KMS-11 (cell line): ENCODE data around the gene HOXA3.

Experiments
- H2AFZ ChIP-seq: fragments of 200-600 bp; sonication (generic); 2 replicates; pipeline ENCODE4 v1.6.1; 2016; ENCODE audit warnings: antibody characterized with exemption, mixed run types, low read depth
- H3K27ac ChIP-seq: fragments of 200-600 bp; sonication (generic); 2 replicates; pipeline ENCODE4 v1.6.1; 2016; ENCODE audit warnings: mild to moderate bottlenecking, mixed run types
- H3K27me3 ChIP-seq: fragments of 200-600 bp; sonication (generic); 2 replicates; pipeline ENCODE4 v1.6.1; 2017; ENCODE audit warnings: mild to moderate bottlenecking, low read depth, mixed run types, moderate library complexity; ENCODE audit not compliant: insufficient read depth
- H3K36me3 ChIP-seq: fragments of 200-600 bp; sonication (generic); 2 replicates; pipeline ENCODE4 v1.6.1; 2017; ENCODE audit warnings: mild to moderate bottlenecking, mixed run types; ENCODE audit not compliant: insufficient read depth
- H3K4me1 ChIP-seq: fragments of 200-600 bp; sonication (generic); 2 replicates; pipeline ENCODE4 v1.6.1; 2016; ENCODE audit warnings: mild to moderate bottlenecking, low read depth, mixed run types; ENCODE audit not compliant: poor library complexity, severe bottlenecking
- H3K4me2 ChIP-seq: fragments of 200-600 bp; sonication (generic); 2 replicates; pipeline ENCODE4 v1.7.0; 2016; ENCODE audit warnings: mild to moderate bottlenecking, mixed run types
- H3K4me3 ChIP-seq: fragments of 200-600 bp; sonication (generic); IDR thresholded peaks from 2 replicates; pipeline ENCODE4 v1.6.1; 2017; ENCODE audit warnings: low read depth, low read length, mixed read lengths; ENCODE audit not compliant: insufficient read depth
- H3K79me2 ChIP-seq: fragments of 200-600 bp; sonication (generic); 2 replicates; pipeline ENCODE4 v1.6.1; 2016; ENCODE audit warnings: low read depth, mixed run types; ENCODE audit not compliant: insufficient read depth
- H3K9ac ChIP-seq: fragments of 200-600 bp; sonication (generic); 2 replicates; pipeline ENCODE4 v1.6.1; 2016; ENCODE audit warnings: mild to moderate bottlenecking, mixed run types
- H4K20me1 ChIP-seq: fragments of 200-600 bp; sonication (generic); 2 replicates; pipeline ENCODE4 v1.6.1; 2016; ENCODE audit warnings: mild to moderate bottlenecking, mixed run types; ENCODE audit not compliant: insufficient read depth
- CTCF ChIP-seq: fragments of 200-600 bp; sonication (generic); conservative IDR thresholded peaks from 2 replicates; pipeline ENCODE4 v1.6.1; 2017; ENCODE audit warnings: low read depth, mild to moderate bottlenecking, antibody characterized with exemption, low read length, moderate library complexity, mixed read lengths

The HOXA3 gene

GRCh38 chr7:27116962-27117886 lies 35.2 kb downstream of the HOXA3 start:
- no peak for TF ChIP-seq CTCF
- no peak overlapping the region for H3K9ac ChIP-seq
- H3K79me2 ChIP-seq, result no peaks in the 10 kb centered on the region
- no peak overlapping the region for H3K27ac ChIP-seq
- no peak overlapping the region for H2AFZ ChIP-seq
- no peaks in the 10 kb centered on the region for H4K20me1 ChIP-seq
- H3K4me2 ChIP-seq, result no peak overlapping the region
- H3K36me3 ChIP-seq, result no peaks in the 10 kb centered on the region
- no peaks in the 10 kb centered on the region for H3K4me1 ChIP-seq
- no peaks in the 10 kb centered on the region for H3K27me3 ChIP-seq
- H3K4me3 ChIP-seq, result no peak overlapping the region

- TF ChIP-seq CTCF, result no peak
- no peaks in the 10 kb centered on the region for H3K27me3 ChIP-seq
- H3K4me1 ChIP-seq, result no peaks in the 10 kb centered on the region
- H3K4me2 ChIP-seq, result no peak overlapping the region
- H3K79me2 ChIP-seq, result no peaks in the 10 kb centered on the region
- no peaks in the 10 kb centered on the region for H4K20me1 ChIP-seq
- no peak overlapping the region for H3K9ac ChIP-seq
- no peak overlapping the region for H3K27ac ChIP-seq
- no peaks in the 10 kb centered on the region for H3K36me3 ChIP-seq
- no peak overlapping the region for H2AFZ ChIP-seq
- no peak overlapping the region for H3K4me3 ChIP-seq
Observed at GRCh38 chr7:27116031-27116961, 36.1 kb downstream of the HOXA3 start.

GRCh38 chr7:27115221-27116026 lies 37.0 kb downstream of the HOXA3 start:
- H3K9ac ChIP-seq, result no peak overlapping the region
- H3K4me1 ChIP-seq, result no peaks in the 10 kb centered on the region
- no peaks in the 10 kb centered on the region for H3K27me3 ChIP-seq
- no peak for TF ChIP-seq CTCF
- no peak overlapping the region for H2AFZ ChIP-seq
- no peaks in the 10 kb centered on the region for H3K79me2 ChIP-seq
- no peaks in the 10 kb centered on the region for H4K20me1 ChIP-seq
- no peak overlapping the region for H3K4me2 ChIP-seq
- no peak overlapping the region for H3K27ac ChIP-seq
- no peak overlapping the region for H3K4me3 ChIP-seq
- H3K36me3 ChIP-seq, result no peaks in the 10 kb centered on the region

GRCh38 chr7:27114881-27115220 lies 37.5 kb downstream of the HOXA3 start:
- Histone ChIP-seq H3K4me2 (no peak overlapping the region), H3K4me1 (no peaks in the 10 kb centered on the region), H3K36me3 (no peaks in the 10 kb centered on the region), H3K27me3 (no peaks in the 10 kb centered on the region), H3K79me2 (no peaks in the 10 kb centered on the region), H2AFZ (no peak overlapping the region), H3K27ac (no peak overlapping the region), H3K9ac (no peak overlapping the region), H3K4me3 (no peak overlapping the region), H4K20me1 (no peaks in the 10 kb centered on the region)
- TF ChIP-seq CTCF, result no peak
